Measurements from ENCODE around the gene SPG11.

Gene SPG11

DNA sequence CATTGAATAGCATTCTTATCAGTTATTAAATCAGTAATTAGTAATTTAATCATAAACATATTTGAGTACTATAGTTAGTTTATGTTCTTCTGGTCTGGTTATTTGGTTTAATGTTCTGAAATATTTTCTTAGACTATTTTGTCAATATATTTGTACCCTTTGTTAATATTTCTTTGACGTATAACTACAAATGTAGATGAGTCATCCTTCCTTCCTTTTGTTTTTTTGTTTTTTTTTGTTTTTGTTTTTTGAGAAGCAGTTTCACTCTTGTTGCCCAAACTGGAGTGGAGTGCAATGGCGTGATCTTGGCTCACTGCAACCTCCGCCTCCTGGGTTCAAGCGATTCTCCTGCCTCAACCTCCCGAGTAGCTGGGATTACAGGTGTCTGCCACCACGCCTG, 143.9 kb downstream of the SPG11 start:
- no peak for DNase-seq (ENCODE audit: low read depth, low spot score)

DNA sequence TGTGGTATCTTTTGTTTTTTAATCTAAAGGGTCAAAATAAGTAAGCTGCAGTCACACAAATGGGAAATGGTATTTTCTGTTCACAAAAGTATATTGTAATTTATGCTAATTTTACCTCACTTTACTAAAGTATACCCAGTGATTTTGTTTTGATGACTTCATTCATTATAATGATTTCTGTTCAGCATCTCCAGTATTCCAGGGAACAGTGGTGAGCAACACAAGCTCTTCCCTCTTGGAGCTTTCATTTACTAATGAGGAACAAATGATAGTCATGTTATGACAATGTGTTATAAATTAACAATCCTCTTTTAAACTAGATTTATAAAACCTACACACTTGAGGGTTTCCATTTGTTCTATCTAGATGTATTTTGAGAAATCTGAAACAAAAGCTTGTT, 147.0 kb downstream of the SPG11 start:
- DNase-seq (ENCODE audit: low read depth, low spot score), result no peak
